ENCODE results near the gene NMD3.
A peak's percentile ranks its signal among the peaks of the same experiment; 100 is the strongest.

DNA sequence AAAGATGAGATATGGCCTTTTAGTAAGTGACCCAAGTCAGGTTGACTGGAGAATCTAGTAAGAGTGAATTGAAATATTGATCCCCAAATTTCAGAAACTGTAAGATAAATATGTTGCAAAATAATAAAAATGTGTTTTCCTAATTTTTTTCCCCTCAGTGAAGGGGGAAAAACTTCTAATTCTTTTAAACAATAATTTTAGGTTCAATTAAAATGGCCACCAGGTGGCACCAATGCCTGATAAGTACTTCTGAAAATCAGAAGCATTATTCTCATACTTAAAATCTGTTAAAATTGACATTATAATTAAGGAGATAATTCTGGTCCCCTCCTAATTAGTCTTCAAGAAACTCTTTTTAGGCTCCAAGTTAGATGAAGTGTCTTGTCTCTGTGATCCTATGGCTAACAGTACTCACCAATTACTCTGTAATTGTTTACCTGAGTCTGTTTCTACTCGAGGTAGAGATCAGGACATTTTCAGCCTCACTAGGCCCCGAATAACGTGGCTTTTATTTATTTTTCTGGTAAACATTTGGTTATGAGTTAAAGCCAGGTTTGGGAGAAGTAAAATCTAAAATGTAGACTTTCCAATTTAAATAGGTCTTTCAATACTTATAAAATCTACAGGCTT, 52.6 kb downstream of the NMD3 start:
- TF ChIP-seq, protein P1, sequence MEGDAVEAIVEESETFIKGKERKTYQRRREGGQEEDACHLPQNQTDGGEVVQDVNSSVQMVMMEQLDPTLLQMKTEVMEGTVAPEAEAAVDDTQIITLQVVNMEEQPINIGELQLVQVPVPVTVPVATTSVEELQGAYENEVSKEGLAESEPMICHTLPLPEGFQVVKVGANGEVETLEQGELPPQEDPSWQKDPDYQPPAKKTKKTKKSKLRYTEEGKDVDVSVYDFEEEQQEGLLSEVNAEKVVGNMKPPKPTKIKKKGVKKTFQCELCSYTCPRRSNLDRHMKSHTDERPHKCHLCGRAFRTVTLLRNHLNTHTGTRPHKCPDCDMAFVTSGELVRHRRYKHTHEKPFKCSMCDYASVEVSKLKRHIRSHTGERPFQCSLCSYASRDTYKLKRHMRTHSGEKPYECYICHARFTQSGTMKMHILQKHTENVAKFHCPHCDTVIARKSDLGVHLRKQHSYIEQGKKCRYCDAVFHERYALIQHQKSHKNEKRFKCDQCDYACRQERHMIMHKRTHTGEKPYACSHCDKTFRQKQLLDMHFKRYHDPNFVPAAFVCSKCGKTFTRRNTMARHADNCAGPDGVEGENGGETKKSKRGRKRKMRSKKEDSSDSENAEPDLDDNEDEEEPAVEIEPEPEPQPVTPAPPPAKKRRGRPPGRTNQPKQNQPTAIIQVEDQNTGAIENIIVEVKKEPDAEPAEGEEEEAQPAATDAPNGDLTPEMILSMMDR (conservative IDR thresholded peaks at IDR 0.05; ENCODE audit: low read depth, low read length) = peak; percentile 72
- TF ChIP-seq EZH2 (IDR thresholded peaks at IDR 0.05; ENCODE audit: borderline replicate concordance, low read depth, low read length, poor library complexity, severe bottlenecking) = no peak

Measured in A673 (cell line).